WTC11 (cell line): Measurements from ENCODE around the gene CA10. TPM values are rescaled to one million over a fixed set of nuclear protein-coding genes. Genes with fewer than 3 reads are reported as not detected.

ENCODE experiments used
- ATAC-seq: fragments of 200-7000 bp; cut with Tn5 transposase; 2 replicates; pipeline ENCODE4 v1.10.0; 2021; ENCODE audit warnings: mild to moderate bottlenecking, moderate library complexity
- CTCF ChIA-PET: fragments of 300-600 bp; sonication (Branson Sonifier 250); formaldehyde crosslinking; loops from one replicate; lab custom pipeline; 2021; ENCODE audit warnings: antibody characterized with exemption; lab: Charles Lee
- POLR2A ChIA-PET: fragments of 350-600 bp; sonication (Branson Sonifier 250); formaldehyde crosslinking; loops from one replicate; lab custom pipeline; 2021; ENCODE audit warnings: antibody characterized with exemption; lab: Charles Lee
- DNase-seq: peaks from one replicate; pipeline ENCODE4 v3.0.0; 2021; ENCODE audit warnings: low spot score
- H3K27ac Mint-ChIP-seq: 2 replicates; pipeline ENCODE4 v1.8.0; 2021; ENCODE audit warnings: mixed read lengths
- H3K27me3 Mint-ChIP-seq: 2 replicates; pipeline ENCODE4 v1.8.0; 2021; ENCODE audit warnings: low read depth, mild to moderate bottlenecking, moderate library complexity, mixed read lengths
- H3K36me3 Mint-ChIP-seq: 2 replicates; pipeline ENCODE4 v1.8.0; 2021; ENCODE audit warnings: mixed read lengths
- H3K4me1 Mint-ChIP-seq: 2 replicates; pipeline ENCODE4 v1.8.0; 2022; ENCODE audit warnings: mixed read lengths
- H3K4me3 Mint-ChIP-seq: 2 replicates; pipeline ENCODE4 v1.8.0; 2021; ENCODE audit warnings: mild to moderate bottlenecking, moderate library complexity, mixed read lengths
- H3K9me3 Mint-ChIP-seq: 2 replicates; pipeline ENCODE4 v1.8.0; 2021; ENCODE audit warnings: mixed read lengths
- ARID4B ChIP-seq: sonication (generic); formaldehyde crosslinking; IDR thresholded peaks from 2 replicates; pipeline ENCODE4 v1.8.0; 2023; ENCODE audit warnings: missing genetic modification reagents, mild to moderate bottlenecking, borderline replicate concordance
- CDX4 ChIP-seq: fragments of 250-450 bp; sonication (Bioruptor Pico); IDR thresholded peaks from 2 replicates; pipeline ENCODE4 v1.9.0; 2021; ENCODE audit warnings: moderate library complexity, mild to moderate bottlenecking, inconsistent platforms, borderline replicate concordance
- CTCF ChIP-seq: fragments of 200-600 bp; IDR thresholded peaks from 2 replicates; pipeline ENCODE4 v1.8.0; 2022; ENCODE audit warnings: antibody characterized with exemption
- FOXP4 ChIP-seq: sonication (generic); formaldehyde crosslinking; IDR thresholded peaks from 2 replicates; pipeline ENCODE4 v1.8.0; 2022; ENCODE audit warnings: mild to moderate bottlenecking, missing genetic modification reagents
- HMGA2 ChIP-seq: fragments of 250-450 bp; sonication (Bioruptor Pico); IDR thresholded peaks from 2 replicates; pipeline ENCODE4 v1.4.0; 2021; ENCODE audit warnings: mild to moderate bottlenecking, moderate library complexity
- IRF2 ChIP-seq: sonication (generic); formaldehyde crosslinking; IDR thresholded peaks from 2 replicates; pipeline ENCODE4 v1.8.0; 2022; ENCODE audit warnings: low read depth, missing genetic modification reagents, borderline replicate concordance
- JAZF1 ChIP-seq: fragments of 250-450 bp; sonication (Bioruptor Pico); IDR thresholded peaks from 2 replicates; pipeline ENCODE4 v1.9.0; 2021; ENCODE audit warnings: moderate library complexity, mild to moderate bottlenecking, inconsistent platforms
- PRRX2 ChIP-seq: fragments of 250-450 bp; sonication (Bioruptor Pico); IDR thresholded peaks from 2 replicates; pipeline ENCODE4 v1.8.0; 2021; ENCODE audit warnings: mild to moderate bottlenecking
- RELA ChIP-seq: sonication (generic); formaldehyde crosslinking; IDR thresholded peaks from 2 replicates; pipeline ENCODE4 v1.8.1; 2022; ENCODE audit warnings: missing genetic modification reagents, mild to moderate bottlenecking, borderline replicate concordance
- SOX15 ChIP-seq: fragments of 250-450 bp; sonication (Bioruptor Pico); IDR thresholded peaks from 2 replicates; pipeline ENCODE4 v1.9.0; 2021; ENCODE audit warnings: mild to moderate bottlenecking
- USF2 ChIP-seq: sonication (generic); formaldehyde crosslinking; IDR thresholded peaks from 2 replicates; pipeline ENCODE4 v1.8.1; 2023; ENCODE audit warnings: mild to moderate bottlenecking, missing genetic modification reagents, moderate library complexity
- ZMAT4 ChIP-seq: fragments of 250-450 bp; sonication (Bioruptor Pico); IDR thresholded peaks from 2 replicates; pipeline ENCODE4 v1.9.0; 2021; ENCODE audit warnings: mild to moderate bottlenecking
- ZNF138 ChIP-seq: sonication (generic); formaldehyde crosslinking; conservative IDR thresholded peaks from 2 replicates; pipeline ENCODE4 v1.8.1; 2022; ENCODE audit warnings: mild to moderate bottlenecking, moderate library complexity, missing genetic modification reagents
- ZNF219 ChIP-seq: sonication (generic); formaldehyde crosslinking; IDR thresholded peaks from 2 replicates; pipeline ENCODE4 v1.8.0; 2023; ENCODE audit warnings: missing genetic modification reagents, mild to moderate bottlenecking, borderline replicate concordance
- ZNF281 ChIP-seq: sonication (generic); formaldehyde crosslinking; IDR thresholded peaks from 2 replicates; pipeline ENCODE4 v1.8.0; 2023; ENCODE audit warnings: mild to moderate bottlenecking, missing genetic modification reagents
- ZNF317 ChIP-seq: sonication (generic); formaldehyde crosslinking; IDR thresholded peaks from 2 replicates; pipeline ENCODE4 v1.8.1; 2023; ENCODE audit warnings: low read depth, mild to moderate bottlenecking, moderate library complexity, missing genetic modification reagents, borderline replicate concordance
- total RNA-seq: library from RNA; stranded (reverse); gene quantifications from 3 replicates; pipeline ENCODE4 v1.2.3, GENCODE V29; 2021

The CA10 gene
- total RNA-seq, 1 experiment from 2014 or later, result 0.90 TPM

GRCh38 chr17:51682115-51682514 is 476.4 kb downstream of the CA10 start:
- TF ChIP-seq SOX15 (CRISPR knock-in tag), result no peak
- TF ChIP-seq ZNF281 (CRISPR knock-in tag), result no peak
- TF ChIP-seq ZNF317 (CRISPR knock-in tag), result no peak
- TF ChIP-seq PRRX2 (CRISPR knock-in tag), result no peak
- no peak for TF ChIP-seq HMGA2 (CRISPR knock-in tag)
- no peak for TF ChIP-seq ZMAT4 (CRISPR knock-in tag)
- H3K27ac Mint-ChIP-seq, result no peak overlapping the region
- H3K9me3 Mint-ChIP-seq, result peaks cover 47% of the 10 kb centered on the region
- peaks cover 6% of the 10 kb centered on the region; the same call in 1 of the 2 replicates for H3K36me3 Mint-ChIP-seq
- DNase-seq, result no peak
- H3K27me3 Mint-ChIP-seq, result peaks cover 11% of the 10 kb centered on the region
- ATAC-seq, result no peak
- H3K4me3 Mint-ChIP-seq, result no peak overlapping the region
- H3K4me1 Mint-ChIP-seq, result peaks cover 19% of the 10 kb centered on the region
- CTCF ChIA-PET, result no interaction called here
- POLR2A ChIA-PET, result no interaction called here

GRCh38 chr17:51677875-51678274 is 480.6 kb downstream of the CA10 start:
- ChIA-PET POLR2A (no interaction called here), CTCF (no interaction called here)
- ATAC-seq, result no peak
- Mint-ChIP-seq H3K27ac (no peak overlapping the region), H3K9me3 (peaks cover 47% of the 10 kb centered on the region), H3K4me1 (no peaks in the 10 kb centered on the region; the same call in 1 of the 2 replicates), H3K4me3 (no peak overlapping the region), H3K27me3 (peaks cover under 1% of the 10 kb centered on the region; the same call in 1 of the 2 replicates), H3K36me3 (peaks cover 7% of the 10 kb centered on the region)
- DNase-seq, result no peak
- TF ChIP-seq JAZF1 (CRISPR knock-in tag) (no peak), FOXP4 (no peak), RELA (CRISPR knock-in tag) (no peak), ARID4B (CRISPR knock-in tag) (no peak), ZNF219 (CRISPR knock-in tag) (no peak), CDX4 (CRISPR knock-in tag) (no peak), ZNF138 (no peak), SOX15 (CRISPR knock-in tag) (no peak), ZNF281 (CRISPR knock-in tag) (no peak), IRF2 (CRISPR knock-in tag) (no peak), USF2 (CRISPR knock-in tag) (no peak), CTCF (no peak)
